Choroid plexus epithelial cell (primary cell): ENCODE measurements around the gene SKIL.

ENCODE experiments used
- DNase-seq: peaks from one replicate; pipeline ENCODE4 v3.0.0-alpha.2; 2010; ENCODE audit warnings: low read depth
- H3K4me3 ChIP-seq: 2 replicates; pipeline ENCODE4 v1.5.1; 2011; ENCODE audit warnings: low read depth, mild to moderate bottlenecking, control low read depth, low read length, moderate library complexity
- CTCF ChIP-seq: conservative IDR thresholded peaks from 2 replicates; pipeline ENCODE4 v1.5.1; 2011; ENCODE audit warnings: low read depth, mild to moderate bottlenecking, control low read depth, inconsistent platforms, low read length, moderate library complexity

SKIL gene

DNA sequence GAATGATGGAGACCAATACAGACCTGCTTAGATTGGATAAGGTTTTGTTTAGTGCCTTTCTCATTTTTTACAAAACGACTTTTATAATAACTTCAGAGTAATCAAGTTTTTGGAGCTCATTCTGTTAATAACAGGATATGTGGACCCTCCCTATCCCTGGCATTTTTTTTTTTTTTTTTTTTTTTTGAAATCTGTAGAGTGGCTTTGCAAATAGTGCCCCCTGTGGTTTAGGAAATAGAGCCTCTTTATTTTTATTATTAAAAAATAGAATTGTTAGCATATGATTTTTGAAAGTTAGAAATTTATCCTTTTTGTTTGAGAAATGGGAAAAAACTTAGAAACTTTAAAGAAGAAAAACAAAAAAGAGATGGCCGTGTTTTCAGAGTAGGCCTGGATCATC is 11.4 kb downstream of the SKIL start:
- no peak for DNase-seq
- H3K4me3 ChIP-seq: no peak overlapping the region
- no peak for TF ChIP-seq CTCF

GRCh38 chr3:170372190-170372879 is 14.8 kb downstream of the SKIL start:
- H3K4me3 ChIP-seq: no peak overlapping the region
- no peak for DNase-seq
- TF ChIP-seq CTCF: no peak

DNA sequence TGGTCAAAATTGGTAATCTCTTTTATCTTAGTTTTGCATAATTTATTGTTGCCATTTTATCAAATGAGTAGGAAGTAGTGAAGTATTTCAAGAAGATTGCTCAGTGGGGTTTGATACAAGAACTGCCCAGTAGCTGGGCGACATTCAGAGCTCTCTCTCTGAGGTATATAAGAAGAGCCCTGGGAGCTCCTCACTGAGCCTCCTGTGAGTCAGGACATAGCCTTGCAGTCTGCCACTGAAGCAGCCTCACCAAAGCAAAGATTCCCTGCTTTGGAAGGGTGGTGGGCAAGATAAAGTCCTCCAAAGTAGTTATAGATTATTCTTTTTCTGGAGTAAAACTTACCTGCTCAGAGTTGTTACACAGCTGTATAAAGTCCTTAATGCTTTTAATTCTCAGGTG is 26.1 kb downstream of the SKIL start:
- DNase-seq: peak; percentile 75
- H3K4me3 ChIP-seq: no peak overlapping the region

DNA sequence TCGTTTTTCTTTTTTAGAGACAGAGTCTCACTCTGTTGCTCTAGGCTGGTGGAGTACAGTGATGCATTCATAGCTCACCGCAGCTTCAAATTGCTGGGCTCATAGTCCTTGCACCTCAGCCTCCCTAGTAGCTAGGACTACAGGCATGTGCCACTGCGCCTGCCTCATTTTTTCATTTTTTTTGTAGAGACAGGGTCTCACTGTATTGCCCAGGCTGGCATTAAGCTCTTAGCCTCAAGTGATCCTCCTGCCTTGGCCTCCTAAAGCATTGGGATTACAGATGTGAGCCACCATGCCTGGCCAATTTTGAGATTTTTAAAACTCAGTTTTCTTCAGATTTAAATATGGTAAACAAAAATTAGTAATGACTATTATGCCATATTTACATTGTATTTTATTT is 29.0 kb downstream of the SKIL start:
- no peak for DNase-seq
- TF ChIP-seq CTCF: no peak
- H3K4me3 ChIP-seq: no peak overlapping the region

More for the DNA sequence above, 26.1 kb downstream of the SKIL start:
- TF ChIP-seq CTCF: no peak

- H3K4me3 ChIP-seq: no peak overlapping the region
- TF ChIP-seq CTCF: peak; percentile 12
- peak; percentile 76 for DNase-seq
Observed at GRCh38 chr3:170387950-170388349, 30.4 kb downstream of the SKIL start.

GRCh38 chr3:170391108-170391507 is 33.6 kb downstream of the SKIL start:
- H3K4me3 ChIP-seq: no peak overlapping the region
- DNase-seq: no peak
- TF ChIP-seq CTCF: no peak

- no peak for TF ChIP-seq CTCF
- no peak overlapping the region for H3K4me3 ChIP-seq
- no peak for DNase-seq
Observed at GRCh38 chr3:170397685-170398084, 40.2 kb downstream of the SKIL start.
